ENCODE measurements around the gene LYRM1.

DNA sequence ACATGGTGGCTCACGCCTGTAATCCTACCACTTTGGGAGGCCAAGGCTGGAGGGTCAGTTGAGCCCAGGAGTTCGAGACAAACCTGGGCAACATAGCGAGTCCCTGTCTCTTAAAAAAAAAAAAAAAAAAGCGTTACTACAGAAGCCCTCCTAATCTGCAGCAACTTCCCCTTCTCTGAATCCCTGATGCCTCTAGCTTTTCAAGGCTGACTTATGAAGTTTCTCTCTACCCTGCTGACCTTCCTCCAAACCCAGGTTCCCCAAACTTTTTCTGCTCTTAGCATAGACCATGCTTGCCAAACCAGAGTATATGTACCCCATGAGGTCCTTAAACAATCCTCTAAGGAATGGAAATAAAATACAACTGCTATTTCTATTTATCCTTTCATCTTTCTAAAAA, 16.4 kb downstream of the LYRM1 start:
- TF ChIP-seq, protein P1, sequence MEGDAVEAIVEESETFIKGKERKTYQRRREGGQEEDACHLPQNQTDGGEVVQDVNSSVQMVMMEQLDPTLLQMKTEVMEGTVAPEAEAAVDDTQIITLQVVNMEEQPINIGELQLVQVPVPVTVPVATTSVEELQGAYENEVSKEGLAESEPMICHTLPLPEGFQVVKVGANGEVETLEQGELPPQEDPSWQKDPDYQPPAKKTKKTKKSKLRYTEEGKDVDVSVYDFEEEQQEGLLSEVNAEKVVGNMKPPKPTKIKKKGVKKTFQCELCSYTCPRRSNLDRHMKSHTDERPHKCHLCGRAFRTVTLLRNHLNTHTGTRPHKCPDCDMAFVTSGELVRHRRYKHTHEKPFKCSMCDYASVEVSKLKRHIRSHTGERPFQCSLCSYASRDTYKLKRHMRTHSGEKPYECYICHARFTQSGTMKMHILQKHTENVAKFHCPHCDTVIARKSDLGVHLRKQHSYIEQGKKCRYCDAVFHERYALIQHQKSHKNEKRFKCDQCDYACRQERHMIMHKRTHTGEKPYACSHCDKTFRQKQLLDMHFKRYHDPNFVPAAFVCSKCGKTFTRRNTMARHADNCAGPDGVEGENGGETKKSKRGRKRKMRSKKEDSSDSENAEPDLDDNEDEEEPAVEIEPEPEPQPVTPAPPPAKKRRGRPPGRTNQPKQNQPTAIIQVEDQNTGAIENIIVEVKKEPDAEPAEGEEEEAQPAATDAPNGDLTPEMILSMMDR (IDR thresholded peaks at IDR 0.05; ENCODE audit: poor library complexity), result no peak
- no peak for TF ChIP-seq EZH2 (IDR thresholded peaks at IDR 0.05; ENCODE audit: borderline replicate concordance)
- TF ChIP-seq EZH2phosphoT487 (IDR thresholded peaks at IDR 0.05; ENCODE audit: low read depth, severe bottlenecking, unreplicated experiment), result no peak

Data from hepatocyte (in vitro differentiated cells).